ENCODE measurements around the gene ADD2. TPM values are rescaled to one million over a fixed set of nuclear protein-coding genes. Genes with fewer than 3 reads are reported as not detected.

The ADD2 gene
- total RNA-seq, 1 donor from 2014 or later: 10.2 TPM

GRCh38 chr2:70651727-70652126 is 116.3 kb downstream of the ADD2 start:
- Histone ChIP-seq H3K36me3 (no peaks in the 10 kb centered on the region), H3K4me1 (no peaks in the 10 kb centered on the region), H3K9me3 (no peaks in the 10 kb centered on the region), H3K4me3 (no peak overlapping the region), H3K27me3 (no peaks in the 10 kb centered on the region), H3K27ac (no peak overlapping the region)
- TF ChIP-seq CTCF (IDR thresholded peaks at IDR 0.05): no peak
- DNase-seq (ENCODE audit: low spot score in 2 of 2): no peak
- intact Hi-C loops (cut with DNase I): no loop called here

- TF ChIP-seq CTCF (IDR thresholded peaks at IDR 0.05): no peak
- intact Hi-C loops (cut with DNase I): no loop called here
- H3K27me3 ChIP-seq: no peaks in the 10 kb centered on the region
- H3K4me1 ChIP-seq: no peaks in the 10 kb centered on the region
- no peak overlapping the region for H3K4me3 ChIP-seq
- no peak for DNase-seq (ENCODE audit: low spot score in 2 of 2)
- no peaks in the 10 kb centered on the region for H3K36me3 ChIP-seq
- H3K9me3 ChIP-seq: no peaks in the 10 kb centered on the region
- no peak overlapping the region for H3K27ac ChIP-seq
These were observed 117.0 kb downstream of the ADD2 start for GRCh38 chr2:70651014-70651413.

- intact Hi-C loops (cut with DNase I): no loop called here
- no peaks in the 10 kb centered on the region for H3K4me1 ChIP-seq
- no peak for TF ChIP-seq CTCF (IDR thresholded peaks at IDR 0.05)
- DNase-seq (ENCODE audit: low spot score in 2 of 2): no peak
- no peak overlapping the region for H3K4me3 ChIP-seq
- H3K27ac ChIP-seq: no peak overlapping the region
- no peaks in the 10 kb centered on the region for H3K36me3 ChIP-seq
- H3K9me3 ChIP-seq: no peaks in the 10 kb centered on the region
- no peaks in the 10 kb centered on the region for H3K27me3 ChIP-seq
These were observed 119.0 kb downstream of the ADD2 start for GRCh38 chr2:70648961-70649360.

- Histone ChIP-seq H3K27me3 (no peaks in the 10 kb centered on the region), H3K4me3 (no peak overlapping the region), H3K27ac (no peak overlapping the region), H3K4me1 (no peaks in the 10 kb centered on the region), H3K36me3 (no peaks in the 10 kb centered on the region), H3K9me3 (no peaks in the 10 kb centered on the region)
- intact Hi-C loops (cut with DNase I): no loop called here
- TF ChIP-seq CTCF (IDR thresholded peaks at IDR 0.05): peak; percentile 63 to 79 (median 63)
- peak in 1 of 2 donors; percentile 68 for DNase-seq (ENCODE audit: low spot score in 2 of 2)
These were observed 120.0 kb downstream of the ADD2 start for GRCh38 chr2:70647873-70648481.

GRCh38 chr2:70646420-70646818 is 121.6 kb downstream of the ADD2 start:
- intact Hi-C loops (cut with DNase I): no loop called here
- no peaks in the 10 kb centered on the region for H3K36me3 ChIP-seq
- H3K27me3 ChIP-seq: no peaks in the 10 kb centered on the region
- no peak for TF ChIP-seq CTCF (IDR thresholded peaks at IDR 0.05)
- no peak overlapping the region for H3K27ac ChIP-seq
- no peaks in the 10 kb centered on the region for H3K9me3 ChIP-seq
- no peak for DNase-seq (ENCODE audit: low spot score in 2 of 2)
- no peak overlapping the region for H3K4me3 ChIP-seq
- no peaks in the 10 kb centered on the region for H3K4me1 ChIP-seq
